Measurements from ENCODE around the gene DCUN1D4.

DCUN1D4 gene

DNA sequence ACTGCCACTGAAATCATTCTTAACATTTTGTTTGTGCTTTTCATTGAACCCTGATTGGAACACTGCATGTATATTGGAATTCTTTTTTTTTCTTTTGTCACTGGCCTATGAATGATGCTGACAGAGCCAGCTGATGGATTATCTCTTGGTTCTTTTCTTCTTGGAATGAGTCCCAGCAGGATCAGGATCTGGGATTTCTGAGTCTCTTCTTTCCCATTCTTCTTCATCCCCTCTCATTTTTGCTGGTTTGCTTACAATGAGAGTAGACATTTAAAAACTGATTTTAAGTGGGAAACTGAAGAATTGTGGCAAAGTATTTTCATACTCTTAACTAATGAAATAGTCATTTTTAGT is 9.0 kb downstream of the DCUN1D4 start:
- TF ChIP-seq, protein P1, sequence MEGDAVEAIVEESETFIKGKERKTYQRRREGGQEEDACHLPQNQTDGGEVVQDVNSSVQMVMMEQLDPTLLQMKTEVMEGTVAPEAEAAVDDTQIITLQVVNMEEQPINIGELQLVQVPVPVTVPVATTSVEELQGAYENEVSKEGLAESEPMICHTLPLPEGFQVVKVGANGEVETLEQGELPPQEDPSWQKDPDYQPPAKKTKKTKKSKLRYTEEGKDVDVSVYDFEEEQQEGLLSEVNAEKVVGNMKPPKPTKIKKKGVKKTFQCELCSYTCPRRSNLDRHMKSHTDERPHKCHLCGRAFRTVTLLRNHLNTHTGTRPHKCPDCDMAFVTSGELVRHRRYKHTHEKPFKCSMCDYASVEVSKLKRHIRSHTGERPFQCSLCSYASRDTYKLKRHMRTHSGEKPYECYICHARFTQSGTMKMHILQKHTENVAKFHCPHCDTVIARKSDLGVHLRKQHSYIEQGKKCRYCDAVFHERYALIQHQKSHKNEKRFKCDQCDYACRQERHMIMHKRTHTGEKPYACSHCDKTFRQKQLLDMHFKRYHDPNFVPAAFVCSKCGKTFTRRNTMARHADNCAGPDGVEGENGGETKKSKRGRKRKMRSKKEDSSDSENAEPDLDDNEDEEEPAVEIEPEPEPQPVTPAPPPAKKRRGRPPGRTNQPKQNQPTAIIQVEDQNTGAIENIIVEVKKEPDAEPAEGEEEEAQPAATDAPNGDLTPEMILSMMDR (conservative IDR thresholded peaks at IDR 0.05; ENCODE audit: low read depth, low read length), result no peak
- no peak for DNase-seq (ENCODE audit: low read depth)

DNA sequence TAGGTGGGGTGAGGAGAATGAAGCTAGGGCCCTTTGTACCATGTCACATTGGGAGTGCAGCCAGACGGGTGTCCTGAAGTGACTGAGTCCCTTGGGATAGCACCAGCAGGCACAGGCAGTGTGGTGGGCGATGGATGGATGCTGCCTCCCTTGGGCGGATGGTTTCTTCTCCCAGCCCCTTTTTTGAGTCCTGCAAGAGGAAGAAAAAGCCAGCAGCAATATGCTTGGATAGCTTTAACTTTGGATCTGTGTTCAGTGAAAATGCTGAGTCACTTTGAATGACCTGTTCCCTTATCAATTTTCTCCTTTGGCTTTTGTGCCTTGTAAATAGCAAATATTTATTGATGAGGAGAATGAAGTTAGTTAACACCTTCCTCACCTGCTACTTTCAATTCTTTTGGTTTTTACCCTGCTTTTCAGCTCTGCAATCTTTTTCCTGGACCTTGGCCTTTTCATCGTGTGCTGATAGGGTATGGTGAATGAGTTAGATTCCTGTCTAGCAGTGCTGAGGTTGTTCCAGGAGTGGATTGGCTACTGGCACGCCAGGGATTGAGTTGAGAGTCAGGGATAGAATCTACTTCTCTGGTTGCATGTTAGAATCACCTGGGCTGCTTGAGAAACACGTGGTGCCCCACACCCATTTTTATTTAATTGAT is 10.2 kb downstream of the DCUN1D4 start:
- TF ChIP-seq, protein P1 (conservative IDR thresholded peaks at IDR 0.05; ENCODE audit: low read depth, low read length), result no peak
- H3K4me3 ChIP-seq (ENCODE audit: low read depth, low read length), result no peak overlapping the region
- DNase-seq (ENCODE audit: low read depth), result no peak

More for the DNA sequence above, 9.0 kb downstream of the DCUN1D4 start:
- no peak overlapping the region for H3K4me3 ChIP-seq (ENCODE audit: low read depth, low read length)

DNA sequence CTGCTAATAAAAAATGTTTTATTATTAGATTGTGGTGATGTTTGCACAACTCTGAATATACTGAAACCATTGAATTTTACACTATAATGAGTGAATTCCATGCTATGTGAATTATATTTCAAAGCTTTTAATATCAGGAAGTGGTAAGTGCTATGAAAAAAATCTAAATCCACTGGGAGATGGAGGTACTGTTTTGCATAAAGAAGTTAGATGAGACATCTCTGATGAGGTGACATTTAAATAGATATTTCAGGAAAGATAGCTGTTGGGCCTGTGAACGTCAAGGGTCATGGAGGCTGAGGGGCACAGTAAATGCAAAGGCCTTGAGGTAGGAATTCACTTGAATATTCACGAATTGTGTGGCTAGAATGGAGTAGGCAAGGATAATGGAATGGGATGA is 12.3 kb downstream of the DCUN1D4 start:
- TF ChIP-seq, protein P1 (conservative IDR thresholded peaks at IDR 0.05; ENCODE audit: low read depth, low read length), result no peak
- H3K4me3 ChIP-seq (ENCODE audit: low read depth, low read length), result no peak overlapping the region
- no peak for DNase-seq (ENCODE audit: low read depth)

DNA sequence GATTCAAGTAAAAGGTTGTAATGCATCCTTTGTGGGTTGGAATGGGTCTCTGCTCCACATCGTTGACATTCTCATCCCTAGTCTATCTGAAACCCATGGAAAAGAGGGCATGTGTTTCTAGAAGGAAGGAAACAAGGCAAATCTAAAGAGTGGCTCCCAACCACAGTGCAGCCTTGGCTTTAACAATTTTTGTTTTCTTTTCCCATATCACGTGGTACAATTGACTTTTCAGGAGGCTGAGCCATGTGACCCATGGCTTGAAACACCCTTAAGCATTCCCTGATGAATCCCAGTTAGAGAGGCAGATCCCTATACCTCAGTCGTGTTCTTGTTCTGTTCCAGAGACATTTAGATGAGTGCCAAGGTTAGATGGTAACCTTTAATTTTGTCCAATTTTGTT is 12.8 kb downstream of the DCUN1D4 start:
- H3K4me3 ChIP-seq (ENCODE audit: low read depth, low read length), result no peak overlapping the region
- no peak for DNase-seq (ENCODE audit: low read depth)
- TF ChIP-seq, protein P1 (conservative IDR thresholded peaks at IDR 0.05; ENCODE audit: low read depth, low read length), result no peak

DNA sequence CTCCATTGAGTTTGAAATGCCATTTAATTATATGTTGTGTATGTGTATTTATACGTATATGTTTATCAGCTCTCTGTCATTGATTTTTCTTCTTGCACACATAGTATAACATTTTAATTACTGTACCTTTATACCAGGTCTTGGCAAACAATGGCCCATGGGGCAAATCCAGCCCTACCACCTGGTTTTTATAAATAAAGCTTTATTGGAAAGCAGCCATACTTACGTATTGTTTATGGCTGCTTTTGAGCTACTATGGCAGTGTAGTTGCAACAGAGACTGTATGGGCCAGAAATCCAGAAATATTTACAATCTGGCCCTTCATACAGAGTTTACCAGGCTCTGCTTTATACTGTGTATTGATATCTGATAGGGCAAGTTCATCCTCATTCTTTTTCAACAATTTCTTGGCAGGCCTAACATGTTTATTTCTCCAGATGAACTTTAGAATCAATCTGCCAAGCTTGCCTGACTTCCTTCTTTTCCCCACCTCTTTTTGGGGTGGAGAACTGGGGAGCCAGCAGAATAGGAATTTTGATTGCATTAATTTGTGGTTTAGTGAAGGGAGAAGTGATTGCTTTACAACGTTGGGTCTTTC is 15.8 kb downstream of the DCUN1D4 start:
- no peak overlapping the region for H3K4me3 ChIP-seq (ENCODE audit: low read depth, low read length)
- TF ChIP-seq, protein P1 (conservative IDR thresholded peaks at IDR 0.05; ENCODE audit: low read depth, low read length), result no peak
- no peak for DNase-seq (ENCODE audit: low read depth)

DNA sequence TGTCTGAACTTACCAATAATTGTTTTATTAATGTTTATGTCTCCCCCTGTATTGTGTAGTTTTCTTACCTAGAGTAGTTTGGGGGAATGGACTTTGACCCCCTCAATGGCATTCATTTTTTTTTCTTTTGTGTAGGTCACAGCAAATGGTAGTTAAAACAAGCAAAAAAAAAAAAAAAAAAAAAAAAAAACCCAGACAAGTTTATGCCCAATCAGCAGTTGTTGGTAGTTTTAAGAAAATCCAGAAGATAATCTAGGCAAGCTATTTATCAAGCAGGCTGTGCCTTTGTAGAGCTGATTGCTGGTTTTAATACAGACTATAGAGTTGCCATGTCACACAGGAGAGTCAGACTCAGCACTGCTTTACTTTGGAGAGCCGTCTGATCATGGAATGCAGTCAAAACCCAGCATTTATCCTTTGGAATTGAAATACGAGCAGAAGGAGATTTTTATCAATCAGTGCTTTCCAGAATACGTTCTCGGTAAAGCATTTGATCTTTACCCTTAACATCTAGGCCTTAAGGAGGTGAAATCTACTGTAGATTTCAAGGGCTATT is 16.6 kb downstream of the DCUN1D4 start:
- no peak for DNase-seq (ENCODE audit: low read depth)
- TF ChIP-seq, protein P1 (conservative IDR thresholded peaks at IDR 0.05; ENCODE audit: low read depth, low read length), result no peak
- no peak overlapping the region for H3K4me3 ChIP-seq (ENCODE audit: low read depth, low read length)

DNA sequence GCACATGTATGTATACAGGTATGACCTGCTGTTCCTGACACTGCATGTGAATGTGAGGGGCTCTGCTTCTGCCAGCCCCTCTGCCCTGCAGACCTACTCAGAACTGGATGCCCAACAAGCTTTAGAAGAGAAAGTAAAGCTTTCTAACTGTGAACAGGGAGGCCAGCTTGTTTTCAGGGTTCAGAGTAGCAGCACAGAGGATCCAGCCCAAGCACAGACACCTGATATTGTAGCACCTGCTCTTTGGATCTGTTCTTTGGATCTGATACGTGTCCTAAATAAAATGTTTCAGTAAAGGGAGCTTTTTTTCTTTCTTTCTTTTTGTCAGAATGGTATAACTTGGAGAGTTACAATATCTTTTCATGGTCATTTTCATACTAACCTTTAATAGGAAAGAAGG is 19.2 kb downstream of the DCUN1D4 start:
- TF ChIP-seq, protein P1 (conservative IDR thresholded peaks at IDR 0.05; ENCODE audit: low read depth, low read length), result no peak
- no peak for DNase-seq (ENCODE audit: low read depth)
- H3K4me3 ChIP-seq (ENCODE audit: low read depth, low read length), result no peak overlapping the region
